Upper lobe of left lung (tissue), 4 donors: ENCODE data around the gene PROKR2.

Source experiments
- EP300 ChIP-seq, 4 donors: sonication (generic); formaldehyde crosslinking; IDR thresholded peaks; one replicate each; pipeline ENCODE4 v1.5.1; 2017; ENCODE audit warnings: antibody characterized with exemption in 4 of 4, control low read depth in 2 of 4
- POLR2A ChIP-seq, 4 donors: fragments of 450-650 bp; IDR thresholded peaks; one replicate each; pipeline ENCODE4 v1.5.1; 2016 to 2017; ENCODE audit warnings: antibody characterized with exemption in 4 of 4, mild to moderate bottlenecking in 2 of 4
- TF ChIP-seq, protein P1 (sequence below), 6 experiments: fragments of 450-650 bp in 4 of 6; fragments of 200-600 bp in 2 of 6; sonication (generic) in 2 of 6; IDR thresholded peaks; one replicate each; pipeline ENCODE4 v1.5.1; 2016 to 2019; ENCODE audit warnings: antibody characterized with exemption in 6 of 6

DNA sequence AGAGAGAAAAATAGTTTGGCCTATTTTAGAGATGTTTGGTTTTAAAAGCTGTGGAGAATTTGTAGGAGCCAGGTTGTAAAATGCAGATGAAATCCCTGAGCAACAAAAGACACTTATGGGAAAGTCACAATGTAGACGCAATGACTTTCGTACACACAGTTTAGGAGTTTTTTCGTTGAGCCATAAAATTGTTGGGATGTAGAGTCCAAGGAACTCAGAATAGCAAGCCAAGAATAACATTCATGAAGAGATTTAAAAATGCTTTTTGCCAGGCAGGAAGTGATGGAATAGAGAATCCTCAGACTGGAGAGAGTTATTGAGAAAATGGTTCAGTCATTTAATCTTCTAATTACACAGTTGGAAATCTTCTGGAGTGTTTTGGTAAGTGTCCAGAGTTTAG, 11.5 kb upstream of the PROKR2 start:
- TF ChIP-seq, protein P1, sequence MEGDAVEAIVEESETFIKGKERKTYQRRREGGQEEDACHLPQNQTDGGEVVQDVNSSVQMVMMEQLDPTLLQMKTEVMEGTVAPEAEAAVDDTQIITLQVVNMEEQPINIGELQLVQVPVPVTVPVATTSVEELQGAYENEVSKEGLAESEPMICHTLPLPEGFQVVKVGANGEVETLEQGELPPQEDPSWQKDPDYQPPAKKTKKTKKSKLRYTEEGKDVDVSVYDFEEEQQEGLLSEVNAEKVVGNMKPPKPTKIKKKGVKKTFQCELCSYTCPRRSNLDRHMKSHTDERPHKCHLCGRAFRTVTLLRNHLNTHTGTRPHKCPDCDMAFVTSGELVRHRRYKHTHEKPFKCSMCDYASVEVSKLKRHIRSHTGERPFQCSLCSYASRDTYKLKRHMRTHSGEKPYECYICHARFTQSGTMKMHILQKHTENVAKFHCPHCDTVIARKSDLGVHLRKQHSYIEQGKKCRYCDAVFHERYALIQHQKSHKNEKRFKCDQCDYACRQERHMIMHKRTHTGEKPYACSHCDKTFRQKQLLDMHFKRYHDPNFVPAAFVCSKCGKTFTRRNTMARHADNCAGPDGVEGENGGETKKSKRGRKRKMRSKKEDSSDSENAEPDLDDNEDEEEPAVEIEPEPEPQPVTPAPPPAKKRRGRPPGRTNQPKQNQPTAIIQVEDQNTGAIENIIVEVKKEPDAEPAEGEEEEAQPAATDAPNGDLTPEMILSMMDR (IDR thresholded peaks at IDR 0.05), result no peak
- TF ChIP-seq POLR2A (IDR thresholded peaks at IDR 0.05) (no peak), EP300 (IDR thresholded peaks at IDR 0.05) (no peak)
